Cerebellar cortex (tissue), 1 donor: Measurements from ENCODE around the gene RALY.
A peak's percentile ranks its signal among the peaks of the same experiment; 100 is the strongest.

Source experiments
- DNase-seq: peaks from one replicate; pipeline ENCODE4 v3.0.0-alpha.2; 2015; ENCODE audit warnings: low spot score

Gene RALY

DNA sequence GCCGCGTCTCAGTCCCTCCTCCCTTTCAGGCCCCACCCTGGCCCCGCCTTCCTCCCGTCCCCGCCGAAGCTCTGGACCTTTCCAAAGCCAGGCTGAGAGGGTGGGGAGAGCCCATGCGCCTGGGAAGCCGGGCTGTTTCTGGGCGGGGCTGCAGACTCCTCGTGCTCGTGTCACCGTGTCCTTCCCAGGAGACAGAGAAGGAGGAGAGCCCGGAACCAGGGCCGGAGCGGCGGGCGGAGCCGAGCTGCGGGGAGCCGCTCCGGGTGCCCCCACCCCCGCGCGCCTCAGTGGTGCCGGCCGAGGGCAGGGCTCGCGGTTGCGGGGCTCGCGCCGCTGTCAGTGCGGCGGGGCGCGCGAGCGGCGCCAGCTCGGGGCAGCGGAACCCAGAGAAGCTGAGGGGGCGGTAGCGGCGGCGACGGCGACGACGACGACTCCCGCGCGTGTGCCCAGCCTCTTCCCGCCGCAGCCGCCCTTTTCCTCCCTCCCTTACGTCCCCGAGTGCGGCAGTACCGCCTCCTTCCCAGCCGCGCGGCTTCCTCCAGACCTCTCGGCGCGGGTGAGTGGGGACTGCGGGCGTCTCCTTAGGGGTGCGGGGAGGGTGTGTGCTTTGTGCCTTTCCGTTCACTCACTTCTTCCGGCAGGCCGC is at the start of gene RALY:
Gene RALY (plus strand): TSS at position 336 of the 646 bp plus-strand sequence. CDS start 78,164 bp downstream, outside the sequence.
- no peak for DNase-seq

DNA sequence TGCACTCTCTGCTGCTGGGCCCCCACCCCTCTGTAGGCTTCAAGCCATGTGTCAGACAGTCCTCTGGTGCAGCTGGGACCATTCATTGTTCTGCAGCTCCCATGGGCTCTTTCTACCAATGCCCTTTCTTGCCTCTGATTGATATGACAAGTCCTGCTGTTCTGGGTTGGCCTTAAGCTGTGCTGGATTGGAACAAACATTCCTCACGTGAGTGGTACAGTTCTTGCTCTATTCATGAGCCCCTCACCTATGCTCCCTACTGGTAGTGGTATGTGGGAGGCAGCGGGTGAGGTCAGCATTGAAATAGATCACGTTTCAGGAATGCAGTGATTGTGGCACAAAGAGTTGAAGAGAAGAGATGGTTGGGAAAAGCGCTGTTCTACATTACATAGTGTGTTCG is 48.8 kb upstream of the RALY start:
- DNase-seq, result no peak

DNA sequence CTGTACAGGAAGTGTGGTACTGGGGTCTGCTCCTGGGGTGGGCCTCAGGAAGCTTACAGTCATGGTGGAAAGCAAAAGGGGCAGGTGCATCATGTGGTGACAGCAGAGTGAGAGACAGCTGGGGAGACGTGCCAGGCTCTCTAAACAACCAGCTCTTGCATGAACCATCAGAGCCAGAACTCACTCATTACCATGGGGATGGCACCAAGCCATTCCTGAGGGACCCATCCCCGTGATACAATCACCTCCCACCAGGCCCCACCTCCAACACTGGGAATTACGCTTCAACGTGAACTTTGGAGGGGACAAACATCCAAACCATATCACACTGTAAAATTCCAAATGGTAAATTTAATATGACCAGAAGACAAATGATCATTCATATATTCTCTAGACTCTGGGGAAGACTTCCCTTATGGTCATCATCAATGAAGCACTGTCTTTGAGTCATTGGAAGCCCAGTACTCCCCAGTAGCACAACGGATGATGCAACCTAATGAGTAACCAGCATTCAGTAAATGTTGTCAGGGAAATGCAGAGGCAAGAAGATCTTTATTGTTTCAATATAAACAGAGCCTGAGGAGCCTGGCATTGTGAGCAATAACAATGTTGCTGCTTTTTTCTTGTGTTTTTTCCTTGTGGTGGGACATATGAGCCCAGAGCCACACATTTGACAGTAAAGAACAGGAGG is 48.2 kb upstream of the RALY start:
- DNase-seq, result no peak

DNA sequence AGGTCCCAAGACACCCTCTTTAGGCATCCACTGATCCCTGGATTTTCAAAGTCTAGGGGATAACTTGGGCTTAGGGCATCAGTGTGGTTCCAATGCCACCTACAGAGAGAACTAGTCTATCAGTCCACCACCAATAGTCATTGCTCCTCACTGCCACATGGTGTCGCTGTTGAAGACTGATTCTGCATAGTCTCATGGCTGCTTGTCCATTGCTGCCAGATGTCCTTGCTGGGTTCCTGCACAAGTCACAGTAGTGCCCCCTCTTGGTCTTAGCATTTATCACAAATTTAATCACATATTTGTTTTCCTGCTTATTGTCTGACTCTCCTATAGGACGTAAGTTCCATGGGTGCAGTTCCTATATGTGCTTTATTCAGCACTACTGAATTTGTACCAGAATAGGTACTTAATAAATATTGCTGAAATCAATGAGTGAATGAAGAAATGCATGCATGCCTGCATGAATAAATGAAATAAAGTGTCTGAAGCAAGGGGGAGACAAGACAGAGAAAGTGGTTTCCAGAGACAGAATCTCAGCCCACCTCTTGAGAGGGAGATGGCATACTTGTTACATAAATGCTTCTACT is 45.9 kb upstream of the RALY start:
- DNase-seq, result peak; percentile 63

DNA sequence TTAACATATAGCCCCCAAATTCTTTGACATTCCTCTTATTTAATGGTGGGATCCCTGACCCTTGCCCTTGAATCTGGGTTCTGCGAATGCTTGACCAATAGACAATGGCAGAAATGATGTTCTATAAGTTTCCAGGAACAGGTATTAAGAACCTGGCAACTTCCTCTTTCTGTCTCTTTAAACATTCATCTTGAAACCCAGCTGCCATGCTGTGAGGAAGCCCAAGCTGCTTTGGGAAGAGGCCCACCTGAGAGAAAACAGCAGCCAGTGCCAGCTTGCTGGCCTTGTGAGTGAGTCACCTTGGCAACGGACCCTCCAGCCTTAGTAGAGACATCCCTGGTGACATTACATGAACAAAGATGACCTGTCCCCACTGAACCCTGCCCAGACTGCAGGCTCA is 45.2 kb upstream of the RALY start:
- no peak for DNase-seq

DNA sequence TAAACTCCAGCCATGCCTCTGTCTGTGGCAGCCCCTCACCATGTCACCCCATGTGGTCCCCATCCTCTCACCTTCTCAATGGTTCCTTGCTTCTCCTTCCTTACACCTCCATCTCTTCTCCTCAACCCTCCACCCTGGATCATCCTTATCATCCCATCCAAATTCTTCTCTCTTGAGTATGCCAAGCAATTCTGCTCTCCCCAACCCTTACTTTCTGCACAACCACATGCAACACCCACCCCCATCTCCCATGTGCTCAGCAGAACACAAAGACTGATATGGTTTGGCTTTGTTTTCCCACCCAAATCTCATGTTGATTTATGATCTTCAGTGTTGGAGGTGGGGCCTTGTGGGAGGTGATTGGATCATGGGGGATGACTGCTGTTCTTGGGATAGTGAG is 42.5 kb upstream of the RALY start:
- DNase-seq, result no peak

DNA sequence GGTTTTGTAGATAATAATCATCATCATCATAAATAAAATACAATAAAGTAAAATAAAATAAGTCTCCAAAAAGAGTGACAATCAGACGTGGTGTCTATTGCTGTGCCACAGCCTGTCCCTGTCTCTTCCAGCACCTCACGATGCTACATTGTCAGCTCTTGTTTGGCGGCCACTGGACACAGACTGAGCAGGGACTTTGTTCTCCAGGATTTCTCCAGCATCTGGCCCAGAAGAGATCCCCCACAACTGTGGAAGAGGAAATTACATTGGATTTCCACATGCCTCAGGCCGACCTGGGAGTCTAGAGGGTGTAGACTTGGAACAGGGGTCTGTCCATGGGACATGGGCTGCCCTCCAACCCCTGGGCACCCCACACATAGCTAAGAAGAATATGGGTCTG is 39.2 kb upstream of the RALY start:
- DNase-seq, result no peak

DNA sequence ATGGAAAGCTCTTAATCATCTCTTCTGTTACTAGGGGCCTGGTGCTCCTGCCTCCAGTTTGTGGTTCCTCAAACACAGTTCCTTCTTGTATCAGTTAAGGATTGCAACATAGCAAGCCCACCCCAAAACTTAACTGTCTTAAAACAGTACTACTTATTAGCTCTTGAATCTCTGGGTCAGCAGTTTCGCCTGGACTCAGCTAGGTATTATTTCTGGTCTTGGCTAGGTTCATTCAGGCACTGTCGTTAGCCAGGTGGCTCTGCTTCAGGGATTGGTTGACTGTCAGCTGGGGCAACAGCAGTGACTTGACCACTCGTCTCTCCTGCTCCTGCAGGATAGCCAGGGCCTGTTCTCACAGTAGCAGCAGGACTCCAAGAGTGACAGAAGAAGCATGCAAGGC is 30.0 kb upstream of the RALY start:
- DNase-seq, result peak; percentile 28

DNA sequence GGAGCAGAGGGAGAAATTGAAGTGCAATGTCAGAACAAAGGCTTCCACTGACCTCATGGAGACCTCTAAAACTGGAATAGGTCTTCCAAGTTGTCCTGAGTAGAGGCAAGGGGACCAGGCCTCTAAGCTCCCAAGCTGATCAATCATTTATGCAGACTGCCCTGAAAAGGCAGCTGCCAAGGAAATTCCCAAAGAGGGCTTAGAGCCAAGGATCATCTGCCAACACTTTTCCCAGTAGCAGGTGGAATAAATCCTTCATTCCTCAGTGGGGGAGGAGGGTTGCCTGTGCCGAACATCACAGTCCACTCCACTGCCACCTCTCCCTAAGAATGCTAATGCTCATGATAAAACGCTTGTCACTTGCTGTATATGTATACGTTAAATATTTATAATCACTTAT is 29.3 kb upstream of the RALY start:
- DNase-seq, result peak; percentile 20

GRCh38 chr20:33967126-33967525 is 26.6 kb upstream of the RALY start:
- no peak for DNase-seq

GRCh38 chr20:33969563-33969962 is 24.1 kb upstream of the RALY start:
- DNase-seq, result no peak

- DNase-seq, result no peak
Measured at GRCh38 chr20:33970229-33970628, 23.5 kb upstream of the RALY start.

DNA sequence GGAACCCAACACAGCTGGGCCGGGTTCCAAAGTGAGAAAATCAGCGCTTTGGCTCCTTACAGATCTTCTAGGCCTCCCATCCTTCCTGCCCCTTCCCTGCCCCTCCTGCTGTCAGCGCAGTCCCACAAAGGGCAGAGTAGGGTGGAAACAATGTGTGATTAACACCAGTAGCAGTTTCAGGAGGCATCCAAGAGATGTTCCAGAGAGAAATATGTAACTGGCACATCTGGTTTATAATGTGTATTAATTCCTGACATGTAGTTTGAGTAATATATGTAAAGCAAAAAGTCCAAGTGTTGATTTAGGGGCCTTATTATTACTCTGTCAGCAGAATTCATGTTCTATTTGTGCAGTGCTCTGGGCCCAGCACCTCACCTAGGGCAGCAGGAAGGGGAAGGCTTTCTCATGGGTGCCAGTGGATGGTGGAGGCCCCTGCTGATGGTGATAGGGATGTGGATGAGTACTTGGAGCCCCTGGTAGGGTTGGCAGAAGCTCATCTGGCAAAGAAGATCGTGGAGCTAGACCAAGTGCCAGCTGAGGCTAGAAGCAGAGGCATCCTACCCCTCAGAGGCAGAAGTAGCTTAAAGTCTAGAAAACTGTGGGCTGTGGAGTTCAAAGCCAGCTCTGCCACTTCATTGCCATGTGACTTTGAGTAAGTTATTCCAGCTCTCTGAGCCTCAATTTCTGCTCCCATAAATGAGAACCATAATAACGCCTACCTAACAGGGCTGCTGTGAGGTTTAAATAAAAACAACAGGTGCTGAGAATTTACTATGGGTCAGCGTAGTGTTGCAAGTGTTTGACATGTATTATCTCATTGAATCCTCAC is 22.4 kb upstream of the RALY start:
- no peak for DNase-seq

- no peak for DNase-seq
Measured at GRCh38 chr20:33976959-33977358, 16.8 kb upstream of the RALY start.

DNA sequence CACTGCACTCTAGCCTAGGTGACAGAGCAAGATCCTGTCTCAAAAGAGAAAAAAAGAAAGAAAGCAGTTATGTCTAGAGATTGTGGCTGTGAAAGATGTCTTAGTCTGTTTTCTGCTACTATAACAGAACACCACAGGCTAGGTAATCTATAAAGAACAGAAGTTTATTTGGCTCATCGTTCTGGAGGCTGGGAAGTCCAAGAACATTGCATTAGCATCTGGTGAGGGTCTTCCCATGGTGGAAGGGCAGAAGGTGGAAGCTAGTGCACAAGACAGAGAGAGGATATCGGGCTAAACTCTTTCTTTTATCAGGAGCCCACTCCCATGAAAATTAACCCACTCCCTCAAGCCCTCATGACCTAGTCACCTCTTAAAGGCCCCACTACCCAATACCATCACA is 16.2 kb upstream of the RALY start:
- no peak for DNase-seq

GRCh38 chr20:33979094-33979493 is 14.6 kb upstream of the RALY start:
- no peak for DNase-seq

DNA sequence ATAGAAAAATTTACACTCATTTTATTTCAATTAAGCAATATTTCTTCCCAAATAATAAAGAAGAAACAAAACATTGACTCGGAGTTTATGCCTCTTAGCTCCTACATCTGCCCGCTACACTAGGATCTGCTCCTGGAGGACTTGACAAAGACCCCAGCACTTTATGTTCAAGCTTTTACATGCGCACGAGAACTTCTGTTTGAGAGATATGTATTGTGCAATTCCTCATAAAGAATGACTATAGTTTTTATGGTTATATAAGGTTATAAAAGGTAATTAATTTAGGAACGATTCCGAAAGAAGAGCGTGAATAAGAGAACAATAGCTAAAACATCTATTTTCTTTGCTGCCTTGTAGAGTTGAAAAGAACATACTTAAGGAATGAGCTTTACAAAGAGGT is 12.4 kb upstream of the RALY start:
- no peak for DNase-seq

DNA sequence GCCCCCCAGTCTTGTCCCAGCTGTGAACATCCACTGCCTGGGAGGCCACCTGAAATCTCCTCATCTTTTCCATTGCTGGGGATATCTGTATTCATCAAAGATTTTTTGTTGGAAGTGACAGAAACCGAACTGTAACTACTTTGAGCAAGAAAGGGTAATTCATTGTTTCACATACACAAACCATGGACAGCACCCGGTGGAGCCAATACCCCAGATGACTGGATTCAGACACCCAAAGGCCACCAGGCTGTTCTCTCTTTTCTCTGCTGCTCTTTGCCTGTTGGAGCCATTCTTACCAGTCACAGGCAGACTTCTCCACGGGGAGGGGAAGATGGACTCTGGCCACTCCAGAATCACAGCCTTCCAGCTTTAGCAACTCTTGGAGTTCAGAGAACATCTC is 11.7 kb upstream of the RALY start:
- DNase-seq, result no peak

GRCh38 chr20:33983371-33983770 is 10.3 kb upstream of the RALY start:
- no peak for DNase-seq

DNA sequence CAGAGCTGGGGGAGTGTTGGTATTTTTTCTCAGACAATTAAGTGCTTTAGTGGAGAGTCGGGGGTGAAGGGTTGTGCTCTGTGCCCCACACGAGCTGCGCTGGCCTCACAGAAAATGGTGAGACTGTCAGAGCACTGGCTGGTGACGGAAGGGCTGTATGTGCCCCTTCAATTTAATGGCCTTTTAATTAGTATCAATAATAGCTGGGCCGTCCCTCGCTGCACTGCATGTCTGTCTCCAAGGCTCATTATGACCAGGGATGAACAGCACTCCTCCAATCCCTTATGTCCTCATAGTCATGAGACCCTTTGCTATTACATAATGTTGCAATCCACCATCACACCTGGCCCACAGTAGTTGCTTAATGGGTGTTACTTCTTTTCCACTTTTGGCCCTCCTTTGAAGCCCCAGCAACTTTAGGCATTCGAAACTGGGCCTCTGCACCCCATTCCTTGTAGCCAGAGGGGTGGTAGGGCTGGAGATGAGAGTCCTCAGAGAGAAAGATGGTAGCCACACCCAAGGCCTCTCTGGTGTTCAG is 9.5 kb upstream of the RALY start:
- DNase-seq, result no peak

DNA sequence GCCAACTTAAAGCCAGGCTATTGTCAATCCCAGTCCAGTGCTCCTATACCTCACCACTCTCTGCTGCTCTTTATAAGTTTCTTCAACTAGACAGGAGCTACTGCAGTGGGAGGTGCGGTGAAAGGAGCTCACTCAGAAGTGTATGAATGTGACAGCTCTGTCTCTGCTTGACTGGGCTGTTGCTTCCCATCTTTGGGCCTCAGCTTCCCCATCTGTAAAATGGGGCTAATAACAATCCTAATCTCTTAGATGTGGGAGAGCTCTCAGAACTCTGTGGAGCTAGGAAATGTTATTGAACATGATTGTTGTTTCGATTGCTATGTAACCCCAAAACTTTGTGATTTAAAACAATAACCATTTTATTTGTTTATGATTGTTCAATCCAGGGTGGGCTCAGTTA is 8.4 kb upstream of the RALY start:
- no peak for DNase-seq

- no peak for DNase-seq
Measured at GRCh38 chr20:33985830-33986229, 7.9 kb upstream of the RALY start.
